GM19328 (cell line): ENCODE measurements around the gene MADD.

ENCODE experiments used
- ATAC-seq: cut with Tn5 transposase; IDR thresholded peaks from one replicate; pipeline ENCODE4 v1.9.1; 2021; ENCODE audit warnings: mild to moderate bottlenecking, moderate library complexity; ENCODE audit not compliant: unreplicated experiment

Gene MADD

GRCh38 chr11:47337229-47337924 lies 67.4 kb downstream of the MADD start:
- no peak for ATAC-seq

GRCh38 chr11:47338396-47339241 lies 68.7 kb downstream of the MADD start:
- no peak for ATAC-seq

GRCh38 chr11:47340010-47340409 lies 70.1 kb downstream of the MADD start:
- ATAC-seq = no peak

- ATAC-seq = no peak
Measured at GRCh38 chr11:47340980-47341775, 71.2 kb downstream of the MADD start.

GRCh38 chr11:47342036-47342803 lies 72.3 kb downstream of the MADD start:
- no peak for ATAC-seq

- no peak for ATAC-seq
Measured at GRCh38 chr11:47342854-47343253, 72.9 kb downstream of the MADD start.

GRCh38 chr11:47345890-47346563 lies 76.1 kb downstream of the MADD start:
- no peak for ATAC-seq

GRCh38 chr11:47347137-47347536 lies 77.2 kb downstream of the MADD start:
- no peak for ATAC-seq

GRCh38 chr11:47348131-47348802 lies 78.3 kb downstream of the MADD start:
- ATAC-seq = no peak

- no peak for ATAC-seq
Measured at GRCh38 chr11:47348859-47349258, 78.9 kb downstream of the MADD start.

GRCh38 chr11:47349521-47350095 lies 79.7 kb downstream of the MADD start:
- no peak for ATAC-seq

GRCh38 chr11:47350315-47350714 lies 80.4 kb downstream of the MADD start:
- ATAC-seq = no peak

- no peak for ATAC-seq
Measured at GRCh38 chr11:47351156-47352126, 81.5 kb downstream of the MADD start.

GRCh38 chr11:47352556-47352955 lies 82.6 kb downstream of the MADD start, which contains the start of gene MYBPC3:
MYBPC3 (minus strand) TSS chr11:47352702; CDS start chr11:47352647, 55 bp downstream.
- no peak for ATAC-seq

- no peak for ATAC-seq
Measured at GRCh38 chr11:47353978-47354774, 84.2 kb downstream of the MADD start.

- ATAC-seq = no peak
Measured at GRCh38 chr11:47354913-47355282, 85.0 kb downstream of the MADD start.
